ENCODE results near the gene HOXB4.

DNA sequence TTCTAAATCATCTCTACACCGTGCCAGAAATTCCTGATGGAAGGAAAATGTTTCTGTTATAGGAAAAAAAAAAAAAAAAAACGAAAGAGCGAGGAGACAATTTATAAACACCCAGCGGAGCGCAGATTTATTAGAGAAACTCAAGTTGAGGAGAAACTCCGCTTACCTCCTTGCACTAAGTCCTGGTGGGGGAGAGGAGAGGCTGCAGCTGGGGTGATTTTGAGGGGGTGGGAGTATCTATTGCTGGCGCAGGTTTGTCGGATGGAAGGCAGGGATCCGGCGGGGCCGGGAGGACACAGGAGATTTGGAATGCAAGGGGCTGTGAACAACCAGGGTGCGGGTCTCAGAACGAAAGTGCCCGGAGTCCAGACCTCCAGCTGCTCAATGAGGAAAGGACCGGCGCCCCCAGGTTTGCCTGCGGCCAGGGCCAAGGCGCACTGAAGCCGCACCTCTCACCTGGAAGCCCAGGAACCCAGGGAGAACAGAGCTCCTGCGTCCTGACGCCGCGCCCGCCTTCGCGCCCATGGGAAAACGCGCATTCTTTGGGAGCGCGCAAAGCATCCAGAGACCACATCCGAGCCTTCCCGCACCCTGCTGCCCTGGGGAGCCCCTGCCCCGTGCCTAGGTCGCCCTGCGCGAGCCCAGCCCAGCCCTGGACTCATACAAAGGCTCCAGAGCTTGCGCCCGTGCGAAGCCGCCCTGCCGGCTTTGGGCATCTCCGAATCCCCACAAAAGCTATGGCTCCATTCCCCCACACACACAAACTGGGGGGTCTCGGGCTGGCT lies 39.5 kb upstream of the HOXB4 start:
- TF ChIP-seq CTCF (IDR thresholded peaks at IDR 0.05; ENCODE audit: low read depth, low read length): no peak
- TF ChIP-seq EZH2phosphoT487 (IDR thresholded peaks at IDR 0.05; ENCODE audit: low read depth): no peak
